Smooth muscle cell of trachea (primary cell): ENCODE measurements around the gene MAP4K1. TPM values are rescaled to one million over a fixed set of nuclear protein-coding genes. Genes with fewer than 3 reads are reported as not detected.

Source experiments
- total RNA-seq: library from RNA; depleted of rRNA; stranded (reverse); fragments of >200 nt; gene quantifications from 2 replicates; pipeline ENCODE4 v1.2.1, GENCODE V29; 2014

MAP4K1 gene
- 0.33 and 0.58 TPM in 2 replicates for total RNA-seq

GRCh38 chr19:38617764-38618589 lies at the start of gene MAP4K1:
Gene MAP4K1, minus strand, starts transcription at chr19:38617953. Its CDS starts 58 bp downstream, at chr19:38617895.

GRCh38 chr19:38647368-38647965 lies 29.7 kb upstream of the MAP4K1 start, which contains the start of gene ACTN4:
Gene ACTN4, plus strand, starts transcription at chr19:38647649. Its CDS starts 97 bp downstream, at chr19:38647746.

GRCh38 chr19:38618590-38619360 lies 1.0 kb upstream of the MAP4K1 start, which contains the start of gene EIF3K:
Gene EIF3K, plus strand, starts transcription at chr19:38619188. Its CDS starts 81 bp downstream, at chr19:38619269.

Other genes starting within 250 kb of the MAP4K1 start
- gene PSMD8, start 243.4 kb downstream of the MAP4K1 start, total RNA-seq = 302 and 326 TPM in 2 replicates
- gene GGN, start 229.9 kb downstream of the MAP4K1 start, total RNA-seq = 0.29 and 1.2 TPM in 2 replicates
- 0.66 and 2.9 TPM in 2 replicates for gene SPRED3, start 229.3 kb downstream of the MAP4K1 start, total RNA-seq
- gene FAM98C, start 214.9 kb downstream of the MAP4K1 start, total RNA-seq = 11.9 and 12.6 TPM in 2 replicates
- gene RASGRP4, start 191.7 kb downstream of the MAP4K1 start, total RNA-seq = not detected in 2 replicates
- gene RYR1, start 184.3 kb downstream of the MAP4K1 start, total RNA-seq = under 0.01 TPM in 2 replicates
- 329 and 465 TPM in 2 replicates for gene EIF3K, start 1.2 kb upstream of the MAP4K1 start, total RNA-seq
- gene ACTN4, start 29.7 kb upstream of the MAP4K1 start, total RNA-seq = 345 and 354 TPM in 2 replicates
- gene CAPN12, start 126.5 kb upstream of the MAP4K1 start, total RNA-seq = 0.15 and 0.17 TPM in 2 replicates
- gene LGALS7, start 155.6 kb upstream of the MAP4K1 start, total RNA-seq = not detected in 2 replicates
- 0.73 TPM in 1 of 2 replicates, not detected in the other for gene LGALS7B, start 171.2 kb upstream of the MAP4K1 start, total RNA-seq
- not detected in 2 replicates for gene LGALS4, start 195.0 kb upstream of the MAP4K1 start, total RNA-seq
- gene ECH1, start 213.8 kb upstream of the MAP4K1 start, total RNA-seq = 12.2 and 33.6 TPM in 2 replicates
- gene HNRNPL, start 232.0 kb upstream of the MAP4K1 start, total RNA-seq = 259 and 326 TPM in 2 replicates